ENCODE data around the gene UGT1A1. TPM values are rescaled to one million over a fixed set of nuclear protein-coding genes. Genes with fewer than 3 reads are reported as not detected.

The UGT1A1 gene
- total RNA-seq, 4 donors from 2014 or later, result 4.4 to 11.3 (median 6.9) TPM

GRCh38 chr2:233817361-233817911 lies 57.4 kb downstream of the UGT1A1 start:
- H3K4me1 ChIP-seq, result no peaks in the 10 kb centered on the region
- intact Hi-C loops (cut with DNase I; ENCODE audit: low total_unique reads), result no loop called here
- H3K27me3 ChIP-seq, result no peaks in the 10 kb centered on the region
- in situ Hi-C loops (cut with MboI; ENCODE audit: low pct_ligation_motif_present in 1 of 4, low pct_unique_long_range_greater_than_20kb in 1 of 4, low sequenced_read_pairs in 3 of 4), result no loop called here
- no peaks in the 10 kb centered on the region for H3K36me3 ChIP-seq
- 80% methylated on average over 3 of the region's 3 CpGs; no CpG with 5 or more reads in 1 of the 2 donors for WGBS, 2 donors (ENCODE audit: low coverage in 1 of 2)
- H3K27ac ChIP-seq, result no peak overlapping the region
- H3K4me3 ChIP-seq, result no peak overlapping the region
- no peak for DNase-seq
- H3K9me3 ChIP-seq, result no peaks in the 10 kb centered on the region
- no peak for TF ChIP-seq CTCF (IDR thresholded peaks at IDR 0.05)
- no peak for TF ChIP-seq POLR2A (IDR thresholded peaks at IDR 0.05)
- no peak for TF ChIP-seq POLR2AphosphoS5 (IDR thresholded peaks at IDR 0.05)
- no peak for TF ChIP-seq EP300 (IDR thresholded peaks at IDR 0.05; ENCODE audit: low read depth)

GRCh38 chr2:233817995-233818638 lies 58.0 kb downstream of the UGT1A1 start:
- peak; percentile 4 for DNase-seq
- no peaks in the 10 kb centered on the region for H3K36me3 ChIP-seq
- intact Hi-C loops (cut with DNase I; ENCODE audit: low total_unique reads) (no loop called here), in situ Hi-C loops (cut with MboI; ENCODE audit: low pct_ligation_motif_present in 1 of 4, low pct_unique_long_range_greater_than_20kb in 1 of 4, low sequenced_read_pairs in 3 of 4) (no loop called here)
- H3K4me3 ChIP-seq, result no peak overlapping the region
- no peaks in the 10 kb centered on the region for H3K4me1 ChIP-seq
- WGBS, 2 donors (ENCODE audit: low coverage in 1 of 2), result 80 to 83% methylated on average over 1 to 11 of the region's 11 CpGs
- no peak overlapping the region for H3K27ac ChIP-seq
- TF ChIP-seq EP300 (IDR thresholded peaks at IDR 0.05; ENCODE audit: low read depth), result no peak
- no peak for TF ChIP-seq CTCF (IDR thresholded peaks at IDR 0.05)
- no peak for TF ChIP-seq POLR2AphosphoS5 (IDR thresholded peaks at IDR 0.05)
- no peak for TF ChIP-seq POLR2A (IDR thresholded peaks at IDR 0.05)
- no peaks in the 10 kb centered on the region for H3K27me3 ChIP-seq
- no peaks in the 10 kb centered on the region for H3K9me3 ChIP-seq

GRCh38 chr2:233818639-233819621 lies 58.9 kb downstream of the UGT1A1 start:
- Histone ChIP-seq H3K27me3 (no peaks in the 10 kb centered on the region), H3K36me3 (no peaks in the 10 kb centered on the region), H3K4me3 (no peak overlapping the region), H3K9me3 (no peaks in the 10 kb centered on the region), H3K4me1 (no peaks in the 10 kb centered on the region), H3K27ac (no peak overlapping the region)
- 74 to 85% methylated on average over 6 to 17 of the region's 17 CpGs for WGBS, 2 donors (ENCODE audit: low coverage in 1 of 2)
- peak; percentile 5 for DNase-seq
- in situ Hi-C loops (cut with MboI; ENCODE audit: low pct_ligation_motif_present in 1 of 4, low pct_unique_long_range_greater_than_20kb in 1 of 4, low sequenced_read_pairs in 3 of 4), result no loop called here
- TF ChIP-seq POLR2A (IDR thresholded peaks at IDR 0.05), result no peak
- no peak for TF ChIP-seq CTCF (IDR thresholded peaks at IDR 0.05)
- TF ChIP-seq EP300 (IDR thresholded peaks at IDR 0.05; ENCODE audit: low read depth), result no peak
- intact Hi-C loops (cut with DNase I; ENCODE audit: low total_unique reads), result no loop called here

All from transverse colon (tissue), 4 donors.